Chondrocyte (in vitro differentiated cells): ENCODE results near the gene LRRC39. TPM values are rescaled to one million over a fixed set of nuclear protein-coding genes. Genes with fewer than 3 reads are reported as not detected.

ENCODE experiments used
- DNase-seq: peaks from one replicate; pipeline ENCODE4 v3.0.0; 2021; ENCODE audit warnings: mixed read lengths, low spot score
- H3K27ac Mint-ChIP-seq: one replicate; pipeline ENCODE4 v1.8.0; 2021; ENCODE audit warnings: mild to moderate bottlenecking, moderate library complexity, mixed read lengths; ENCODE audit not compliant: unreplicated experiment
- H3K27me3 Mint-ChIP-seq: 2 replicates; pipeline ENCODE4 v1.8.0; 2021; ENCODE audit warnings: low read depth, mixed read lengths
- H3K36me3 Mint-ChIP-seq: 2 replicates; pipeline ENCODE4 v1.8.0; 2021; ENCODE audit warnings: low read depth, mixed read lengths
- H3K4me1 Mint-ChIP-seq: 2 replicates; pipeline ENCODE4 v1.8.0; 2021; ENCODE audit warnings: low read depth, mild to moderate bottlenecking, mixed read lengths
- H3K4me3 Mint-ChIP-seq: one replicate; pipeline ENCODE4 v1.8.0; 2021; ENCODE audit warnings: mild to moderate bottlenecking, moderate library complexity, mixed read lengths; ENCODE audit not compliant: unreplicated experiment
- H3K9me3 Mint-ChIP-seq: 2 replicates; pipeline ENCODE4 v1.8.0; 2021; ENCODE audit warnings: low read depth, mixed read lengths
- total RNA-seq: library from RNA; stranded (reverse); gene quantifications from 3 replicates; pipeline ENCODE4 v1.2.1, GENCODE V29; 2021
- TF ChIP-seq, protein P1 (sequence below): fragments of 200-600 bp; sonication (generic); IDR thresholded peaks from 2 replicates; pipeline ENCODE4 v1.5.0; 2021; ENCODE audit warnings: antibody characterized with exemption, mild to moderate bottlenecking, moderate library complexity

Gene LRRC39
- total RNA-seq, 1 donor from 2014 or later, result 1.3 TPM

DNA sequence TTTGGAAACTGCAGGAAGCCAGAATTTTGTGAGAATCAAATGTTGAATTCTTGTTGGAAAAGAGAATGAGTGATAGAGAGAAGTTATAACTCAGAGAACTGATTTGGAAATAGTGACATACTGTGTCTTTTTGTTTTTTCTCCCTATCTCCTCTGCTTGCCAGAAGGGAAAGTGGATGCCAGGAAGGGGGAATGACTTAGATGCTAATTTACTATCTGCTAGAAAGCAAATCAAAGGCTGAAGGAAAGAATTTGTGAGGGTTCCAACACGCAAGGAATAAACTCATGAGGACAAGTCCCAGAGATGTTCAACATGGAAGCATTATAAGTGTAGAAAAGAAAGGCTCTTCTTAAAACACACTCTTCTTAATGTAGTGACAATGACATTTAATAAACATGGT is 20.5 kb upstream of the LRRC39 start:
- Mint-ChIP-seq H3K27me3 (no peaks in the 10 kb centered on the region), H3K36me3 (peaks cover 41% of the 10 kb centered on the region), H3K9me3 (peaks cover 16% of the 10 kb centered on the region), H3K4me1 (peaks cover 7% of the 10 kb centered on the region), H3K27ac (no peak overlapping the region), H3K4me3 (no peak overlapping the region)
- TF ChIP-seq, protein P1, sequence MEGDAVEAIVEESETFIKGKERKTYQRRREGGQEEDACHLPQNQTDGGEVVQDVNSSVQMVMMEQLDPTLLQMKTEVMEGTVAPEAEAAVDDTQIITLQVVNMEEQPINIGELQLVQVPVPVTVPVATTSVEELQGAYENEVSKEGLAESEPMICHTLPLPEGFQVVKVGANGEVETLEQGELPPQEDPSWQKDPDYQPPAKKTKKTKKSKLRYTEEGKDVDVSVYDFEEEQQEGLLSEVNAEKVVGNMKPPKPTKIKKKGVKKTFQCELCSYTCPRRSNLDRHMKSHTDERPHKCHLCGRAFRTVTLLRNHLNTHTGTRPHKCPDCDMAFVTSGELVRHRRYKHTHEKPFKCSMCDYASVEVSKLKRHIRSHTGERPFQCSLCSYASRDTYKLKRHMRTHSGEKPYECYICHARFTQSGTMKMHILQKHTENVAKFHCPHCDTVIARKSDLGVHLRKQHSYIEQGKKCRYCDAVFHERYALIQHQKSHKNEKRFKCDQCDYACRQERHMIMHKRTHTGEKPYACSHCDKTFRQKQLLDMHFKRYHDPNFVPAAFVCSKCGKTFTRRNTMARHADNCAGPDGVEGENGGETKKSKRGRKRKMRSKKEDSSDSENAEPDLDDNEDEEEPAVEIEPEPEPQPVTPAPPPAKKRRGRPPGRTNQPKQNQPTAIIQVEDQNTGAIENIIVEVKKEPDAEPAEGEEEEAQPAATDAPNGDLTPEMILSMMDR, result no peak
- DNase-seq, result no peak

DNA sequence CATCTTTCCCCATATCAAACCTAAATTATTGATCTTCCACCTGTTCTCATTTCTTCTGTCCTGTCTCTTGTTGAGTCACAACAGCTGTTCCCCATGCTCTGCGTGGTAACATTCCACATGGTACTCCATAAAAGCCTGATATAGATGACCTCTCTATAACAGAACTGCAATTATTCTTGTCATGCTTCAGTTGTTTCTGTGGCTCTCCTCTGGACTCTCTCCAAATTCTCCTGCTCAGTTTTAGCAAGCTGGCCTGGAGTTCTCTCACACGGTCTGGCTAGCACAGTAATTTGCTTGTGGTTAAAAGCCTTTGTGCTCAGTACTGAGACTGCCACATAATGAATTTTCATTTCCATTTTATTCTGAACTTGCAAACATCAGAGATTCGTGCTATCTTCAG is 10.6 kb upstream of the LRRC39 start:
- DNase-seq, result no peak
- TF ChIP-seq, protein P1, result no peak
- no peak overlapping the region for H3K4me3 Mint-ChIP-seq
- no peaks in the 10 kb centered on the region for H3K4me1 Mint-ChIP-seq
- no peaks in the 10 kb centered on the region for H3K27me3 Mint-ChIP-seq
- H3K36me3 Mint-ChIP-seq, result peaks cover 7% of the 10 kb centered on the region
- peaks cover 3% of the 10 kb centered on the region for H3K9me3 Mint-ChIP-seq
- H3K27ac Mint-ChIP-seq, result no peak overlapping the region

DNA sequence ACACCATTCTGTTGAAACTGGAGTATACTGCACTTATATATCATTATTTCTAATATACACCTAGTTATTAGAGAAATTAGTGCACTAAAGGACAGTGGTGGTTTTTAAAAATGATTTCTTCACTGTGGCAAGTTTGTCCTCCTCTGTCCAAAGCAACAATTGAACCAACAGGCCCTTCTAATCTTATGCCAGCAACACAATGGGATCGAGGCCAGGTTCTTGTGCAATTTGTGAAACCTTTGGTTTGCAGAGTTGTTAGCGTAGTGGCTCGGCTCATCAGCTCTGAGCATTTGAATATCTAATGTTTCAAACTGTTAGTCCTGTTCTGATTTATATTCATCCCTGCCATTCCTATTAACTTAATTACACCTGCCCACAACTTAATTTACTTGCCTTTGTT is 9.9 kb upstream of the LRRC39 start:
- no peaks in the 10 kb centered on the region for H3K27me3 Mint-ChIP-seq
- no peak for DNase-seq
- H3K9me3 Mint-ChIP-seq, result peaks cover 3% of the 10 kb centered on the region
- no peak overlapping the region for H3K4me3 Mint-ChIP-seq
- no peaks in the 10 kb centered on the region for H3K4me1 Mint-ChIP-seq
- TF ChIP-seq, protein P1, result no peak
- peaks cover 7% of the 10 kb centered on the region for H3K36me3 Mint-ChIP-seq
- H3K27ac Mint-ChIP-seq, result no peak overlapping the region

DNA sequence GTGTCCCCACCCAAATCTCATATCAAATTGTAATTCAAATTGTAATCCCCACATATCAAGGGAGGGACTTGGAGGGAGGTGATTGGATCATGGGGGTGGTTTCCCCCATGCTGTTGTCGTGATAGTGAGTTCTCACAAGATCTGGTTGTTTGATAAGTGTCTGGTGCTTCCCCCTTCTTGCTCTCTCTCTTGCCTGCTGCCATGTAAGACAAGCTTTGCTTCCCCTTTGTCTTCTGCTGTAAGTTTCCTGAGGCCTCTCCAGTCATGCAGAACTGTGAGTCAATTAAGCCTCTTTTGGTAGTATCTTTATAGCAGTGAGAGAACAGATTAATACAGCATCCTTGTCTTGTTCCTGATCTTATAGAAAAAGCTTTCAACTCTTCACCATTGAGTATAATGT is 6.5 kb upstream of the LRRC39 start:
- Mint-ChIP-seq H3K4me3 (no peak overlapping the region), H3K4me1 (no peaks in the 10 kb centered on the region), H3K36me3 (peaks cover 4% of the 10 kb centered on the region), H3K27me3 (no peaks in the 10 kb centered on the region), H3K9me3 (peaks cover 7% of the 10 kb centered on the region), H3K27ac (no peak overlapping the region)
- TF ChIP-seq, protein P1, result no peak
- no peak for DNase-seq

DNA sequence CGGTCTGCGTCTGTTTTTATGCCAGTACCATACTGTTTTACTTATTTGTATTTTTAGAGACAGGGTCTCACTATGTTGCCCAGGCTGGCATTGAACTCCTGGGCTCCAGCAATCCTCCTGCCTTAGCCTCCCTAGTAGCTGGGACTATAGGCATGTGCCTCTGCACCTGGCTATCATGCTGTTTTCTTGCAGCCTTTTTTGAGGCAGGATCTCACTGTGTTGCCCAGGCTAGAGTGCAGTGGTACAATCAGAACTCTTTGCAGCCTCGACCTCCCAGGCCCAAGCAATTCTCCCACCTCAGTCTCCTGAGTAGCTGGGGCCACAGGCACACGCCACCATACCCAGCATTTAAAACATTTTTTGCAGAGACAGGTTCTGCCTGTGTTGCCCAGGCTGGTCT is 5.3 kb upstream of the LRRC39 start:
- Mint-ChIP-seq H3K4me1 (no peaks in the 10 kb centered on the region), H3K4me3 (no peak overlapping the region), H3K36me3 (peaks cover 4% of the 10 kb centered on the region), H3K27ac (no peak overlapping the region), H3K9me3 (peaks cover 7% of the 10 kb centered on the region), H3K27me3 (no peaks in the 10 kb centered on the region)
- no peak for DNase-seq
- TF ChIP-seq, protein P1, result no peak
